Neural progenitor cell (in vitro differentiated cells): ENCODE measurements around the gene INKA2. TPM values are rescaled to one million over a fixed set of nuclear protein-coding genes. Genes with fewer than 3 reads are reported as not detected.
A peak's percentile ranks its signal among the peaks of the same experiment; 100 is the strongest.

ENCODE experiments used
- DNase-seq: peaks from one replicate; pipeline ENCODE4 v3.0.0-alpha.2; 2016; ENCODE audit warnings: low spot score
- H2AFZ ChIP-seq: fragments of 200-600 bp; sonication (generic); replicated peaks from 2 replicates; pipeline ENCODE4 v1.6.1; 2016; ENCODE audit warnings: antibody characterized with exemption
- H3F3A ChIP-seq: fragments of 200-600 bp; sonication (generic); 2 replicates; pipeline ENCODE4 v1.6.1; 2016; ENCODE audit warnings: antibody characterized with exemption, low read depth
- H3K27ac ChIP-seq: fragments of 200-600 bp; sonication (generic); 2 replicates; pipeline ENCODE4 v1.5.1; 2016; ENCODE audit warnings: mild to moderate bottlenecking
- H3K27me3 ChIP-seq: fragments of 200-600 bp; sonication (generic); 2 replicates; pipeline ENCODE4 v1.6.1; 2016; ENCODE audit warnings: mild to moderate bottlenecking, moderate library complexity
- H3K36me3 ChIP-seq: fragments of 200-600 bp; sonication (generic); 2 replicates; pipeline ENCODE4 v1.5.1; 2016
- H3K4me1 ChIP-seq: fragments of 200-600 bp; sonication (generic); 2 replicates; pipeline ENCODE4 v1.6.1; 2016; ENCODE audit warnings: mixed run types
- H3K4me2 ChIP-seq: fragments of 200-600 bp; sonication (generic); 2 replicates; pipeline ENCODE4 v1.6.1; 2016
- H3K4me3 ChIP-seq: fragments of 200-600 bp; sonication (generic); 2 replicates; pipeline ENCODE4 v1.5.1; 2016
- H3K79me2 ChIP-seq: fragments of 200-600 bp; sonication (generic); 2 replicates; pipeline ENCODE4 v1.6.1; 2016; ENCODE audit warnings: low read depth
- H3K9ac ChIP-seq: fragments of 200-600 bp; sonication (generic); 2 replicates; pipeline ENCODE4 v1.6.1; 2016
- H3K9me3 ChIP-seq: fragments of 200-600 bp; sonication (generic); 2 replicates; pipeline ENCODE4 v1.5.1; 2016; ENCODE audit warnings: low read depth
- H4K20me1 ChIP-seq: fragments of 200-600 bp; sonication (generic); 2 replicates; pipeline ENCODE4 v1.6.1; 2016; ENCODE audit warnings: low read depth
- H3K27ac Mint-ChIP-seq: 3 replicates; pipeline ENCODE4 v1.8.0; 2021; ENCODE audit warnings: mixed read lengths
- H3K27me3 Mint-ChIP-seq: 2 replicates; pipeline ENCODE4 v1.8.0; 2022; ENCODE audit warnings: low read depth, mild to moderate bottlenecking, inconsistent platforms, moderate library complexity, mixed read lengths; ENCODE audit not compliant: insufficient read depth
- H3K36me3 Mint-ChIP-seq: 3 replicates; pipeline ENCODE4 v1.8.0; 2021; ENCODE audit warnings: mixed read lengths
- H3K4me1 Mint-ChIP-seq: 3 replicates; pipeline ENCODE4 v1.8.0; 2021; ENCODE audit warnings: mixed read lengths
- H3K4me3 Mint-ChIP-seq: 3 replicates; pipeline ENCODE4 v1.8.0; 2021; ENCODE audit warnings: mild to moderate bottlenecking, moderate library complexity, mixed read lengths
- H3K9me3 Mint-ChIP-seq: 3 replicates; pipeline ENCODE4 v1.8.0; 2020; ENCODE audit warnings: mixed read lengths
- CTCF ChIP-seq: fragments of 200-600 bp; sonication (generic); IDR thresholded peaks from 2 replicates; pipeline ENCODE4 v1.5.1; 2017; ENCODE audit warnings: antibody characterized with exemption, mild to moderate bottlenecking
- EZH2 ChIP-seq: fragments of 200-600 bp; sonication (generic); IDR thresholded peaks from 2 replicates; pipeline ENCODE4 v1.6.1; 2017; ENCODE audit warnings: antibody characterized with exemption, mild to moderate bottlenecking, moderate library complexity
- EZH2phosphoT487 ChIP-seq: fragments of 200-600 bp; sonication (generic); IDR thresholded peaks from 2 replicates; pipeline ENCODE4 v1.6.1; 2017; ENCODE audit warnings: antibody characterized with exemption
- total RNA-seq: library from RNA; depleted of rRNA; stranded (reverse); fragments of >200 nt; gene quantifications from 2 replicates; pipeline ENCODE4 v1.2.3, GENCODE V29; 2015; ENCODE audit warnings: low replicate concordance

Gene INKA2
- total RNA-seq, 1 donor from 2014 or later, result not detected

- Mint-ChIP-seq H3K27me3 (no peaks in the 10 kb centered on the region), H3K36me3 (no peaks in the 10 kb centered on the region), H3K4me1 (peaks cover 8% of the 10 kb centered on the region), H3K9me3 (no peaks in the 10 kb centered on the region), H3K4me3 (no peak overlapping the region), H3K27ac (no peak overlapping the region)
- Histone ChIP-seq H3K4me1 (no peaks in the 10 kb centered on the region), H3K4me2 (no peak overlapping the region), H3K79me2 (no peaks in the 10 kb centered on the region), H3K27me3 (no peaks in the 10 kb centered on the region), H3K9ac (no peak overlapping the region), H3F3A (no peaks in the 10 kb centered on the region), H3K36me3 (no peaks in the 10 kb centered on the region), H3K27ac (no peak overlapping the region), H3K4me3 (no peak overlapping the region), H2AFZ (no peak overlapping the region), H3K9me3 (no peaks in the 10 kb centered on the region), H4K20me1 (no peaks in the 10 kb centered on the region)
- DNase-seq, result no peak
- no peak for TF ChIP-seq EZH2
- TF ChIP-seq CTCF, result no peak
- TF ChIP-seq EZH2phosphoT487, result no peak
Observed at GRCh38 chr1:111779546-111779945, 40.4 kb upstream of the INKA2 start.

- no peaks in the 10 kb centered on the region for H3K27me3 ChIP-seq
- no peaks in the 10 kb centered on the region for H3K9me3 Mint-ChIP-seq
- no peaks in the 10 kb centered on the region for H4K20me1 ChIP-seq
- peaks cover 8% of the 10 kb centered on the region for H3K4me1 Mint-ChIP-seq
- H3K9ac ChIP-seq, result no peak overlapping the region
- H2AFZ ChIP-seq, result no peak overlapping the region
- H3K9me3 ChIP-seq, result no peaks in the 10 kb centered on the region
- H3K36me3 Mint-ChIP-seq, result no peaks in the 10 kb centered on the region
- H3K4me3 ChIP-seq, result no peak overlapping the region
- no peaks in the 10 kb centered on the region for H3K79me2 ChIP-seq
- H3K27me3 Mint-ChIP-seq, result no peaks in the 10 kb centered on the region
- no peak overlapping the region for H3K4me3 Mint-ChIP-seq
- no peak overlapping the region for H3K4me2 ChIP-seq
- H3K27ac Mint-ChIP-seq, result no peak overlapping the region
- peak overlapping the region; percentile 29 for H3K27ac ChIP-seq
- peak; percentile 60 for DNase-seq
- H3K4me1 ChIP-seq, result no peaks in the 10 kb centered on the region
- no peaks in the 10 kb centered on the region for H3F3A ChIP-seq
- H3K36me3 ChIP-seq, result no peaks in the 10 kb centered on the region
- TF ChIP-seq CTCF (no peak), EZH2 (no peak), EZH2phosphoT487 (no peak)
Observed at GRCh38 chr1:111778541-111779051, 39.4 kb upstream of the INKA2 start.

GRCh38 chr1:111778066-111778465 is 38.9 kb upstream of the INKA2 start:
- H3K27me3 Mint-ChIP-seq, result no peaks in the 10 kb centered on the region
- DNase-seq, result no peak
- H3K36me3 ChIP-seq, result no peaks in the 10 kb centered on the region
- H3K4me2 ChIP-seq, result no peak overlapping the region
- H3K4me3 Mint-ChIP-seq, result no peak overlapping the region
- no peaks in the 10 kb centered on the region for H3K36me3 Mint-ChIP-seq
- no peak overlapping the region for H3K4me3 ChIP-seq
- no peak overlapping the region for H3K27ac ChIP-seq
- H3K27ac Mint-ChIP-seq, result no peak overlapping the region
- no peak overlapping the region for H2AFZ ChIP-seq
- H3K9ac ChIP-seq, result no peak overlapping the region
- no peaks in the 10 kb centered on the region for H3K9me3 ChIP-seq
- TF ChIP-seq CTCF, result no peak
- no peak for TF ChIP-seq EZH2phosphoT487
- no peaks in the 10 kb centered on the region for H4K20me1 ChIP-seq
- H3K9me3 Mint-ChIP-seq, result no peaks in the 10 kb centered on the region
- H3K4me1 Mint-ChIP-seq, result peaks cover 8% of the 10 kb centered on the region
- no peaks in the 10 kb centered on the region for H3F3A ChIP-seq
- H3K27me3 ChIP-seq, result no peaks in the 10 kb centered on the region
- no peaks in the 10 kb centered on the region for H3K4me1 ChIP-seq
- no peaks in the 10 kb centered on the region for H3K79me2 ChIP-seq
